Natural killer cell (primary cell): ENCODE measurements around the gene TAS2R16. TPM values are rescaled to one million over a fixed set of nuclear protein-coding genes. Genes with fewer than 3 reads are reported as not detected.

Experiments used
- ATAC-seq, 3 donors: fragments of 150-1000 bp in 2 of 3; fragments of 200-7000 bp in 1 of 3; cut with Tn5 transposase; 1 replicate in 1 of 3; 2 replicates in 2 of 3; pipeline ENCODE4 v1.10.0; 2021; ENCODE audit warnings: mild to moderate bottlenecking in 2 of 3, moderate library complexity in 2 of 3
- DNase-seq, 2 donors: peaks; one replicate each; pipeline versions ENCODE4 v3.0.0 to v3.0.0-alpha.2; 2013 to 2021; ENCODE audit warnings: mixed read lengths in 1 of 2
- H3K27ac ChIP-seq: one replicate; pipeline ENCODE4 v1.5.1; 2013; ENCODE audit warnings: mild to moderate bottlenecking, low read length
- H3K27me3 ChIP-seq: one replicate; pipeline ENCODE4 v1.6.1; 2013; ENCODE audit warnings: low read length; ENCODE audit not compliant: control insufficient read depth, insufficient read depth
- H3K36me3 ChIP-seq: one replicate; pipeline ENCODE4 v1.6.1; 2013; ENCODE audit warnings: low read length; ENCODE audit not compliant: control insufficient read depth, insufficient read depth
- H3K4me1 ChIP-seq: one replicate; pipeline ENCODE4 v1.6.1; 2013; ENCODE audit warnings: low read length; ENCODE audit not compliant: control insufficient read depth, insufficient read depth
- H3K4me3 ChIP-seq: one replicate; pipeline ENCODE4 v1.5.1; 2013; ENCODE audit warnings: low read length
- H3K9me3 ChIP-seq: one replicate; pipeline ENCODE4 v1.6.1; 2013; ENCODE audit warnings: low read length; ENCODE audit not compliant: control insufficient read depth, insufficient read depth
- H3K27ac Mint-ChIP-seq, 2 donors: one replicate each; pipeline ENCODE4 v1.8.0; 2022; ENCODE audit warnings: mild to moderate bottlenecking in 2 of 2, mixed read lengths in 2 of 2, moderate library complexity in 1 of 2
- H3K27me3 Mint-ChIP-seq, 2 donors: one replicate each; pipeline ENCODE4 v1.8.0; 2022; ENCODE audit warnings: low read depth in 2 of 2, mixed read lengths in 2 of 2
- H3K36me3 Mint-ChIP-seq: one replicate; pipeline ENCODE4 v1.8.0; 2022; ENCODE audit warnings: mixed read lengths
- H3K4me1 Mint-ChIP-seq, 2 donors: one replicate each; pipeline ENCODE4 v1.8.0; 2022; ENCODE audit warnings: mixed read lengths in 2 of 2
- H3K4me3 Mint-ChIP-seq: one replicate; pipeline ENCODE4 v1.8.0; 2022; ENCODE audit warnings: mild to moderate bottlenecking, moderate library complexity, mixed read lengths
- H3K9me3 Mint-ChIP-seq, 2 donors: one replicate each; pipeline ENCODE4 v1.8.0; 2022; ENCODE audit warnings: mixed read lengths in 2 of 2
- WGBS: methylation state at CpG from one replicate; pipeline ENCODE4 v1.1.7; 2013; ENCODE audit warnings: missing lambda C conversion rate; ENCODE audit not compliant: insufficient coverage; 5-methylcytosine and 5-hydroxymethylcytosine counted together
- intact Hi-C: fragments of 100-400 bp; cut with micrococcal nuclease; formaldehyde crosslinking; loops from one replicate; pipeline ENCODE4 v1.14.2; 2022
- total RNA-seq, 4 donors: library from RNA; stranded (reverse); fragments of 120-200 nt in 1 of 4; gene quantifications; one replicate each; pipeline versions ENCODE4 v1.2.3 to v1.2.4, GENCODE V29; 2013 to 2022
- TF ChIP-seq, protein P1 (sequence below): fragments of 200-600 bp; IDR thresholded peaks from one replicate; pipeline ENCODE4 v1.8.0; 2022; ENCODE audit warnings: antibody characterized with exemption

The TAS2R16 gene
- total RNA-seq, 3 donors from 2014 or later (not counting 1 experiment from before 2014, with no cell fraction given), result not detected

DNA sequence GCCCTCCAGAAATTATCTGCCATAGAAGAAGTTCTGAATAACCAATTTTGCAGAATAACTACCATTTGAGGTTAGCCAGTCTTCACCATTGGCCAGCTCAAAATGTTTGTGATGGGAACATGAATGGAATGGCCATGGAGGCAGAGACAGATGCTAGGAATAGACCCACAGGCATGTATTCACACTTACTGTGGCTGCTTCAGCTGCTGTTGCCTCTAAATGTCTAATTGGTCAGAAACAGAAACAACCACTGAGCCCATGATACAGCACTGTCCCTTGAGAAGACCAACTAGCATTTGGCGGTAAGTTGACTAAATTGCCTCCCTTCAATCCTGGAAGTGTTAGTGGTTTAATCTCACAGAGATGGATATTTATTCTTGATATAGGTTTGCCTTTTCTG, 38.6 kb upstream of the TAS2R16 start:
- H3K4me3 ChIP-seq, result no peak overlapping the region
- Mint-ChIP-seq H3K4me1 (no peaks in the 10 kb centered on the region), H3K27me3 (no peaks in the 10 kb centered on the region), H3K4me3 (no peak overlapping the region), H3K9me3 (peaks cover 13 to 19% of the 10 kb centered on the region in 2 donors), H3K27ac (no peak overlapping the region), H3K36me3 (peaks cover 10% of the 10 kb centered on the region)
- peaks cover 2% of the 10 kb centered on the region for H3K9me3 ChIP-seq
- DNase-seq, result no peak
- no peak overlapping the region for H3K27ac ChIP-seq
- no peaks in the 10 kb centered on the region for H3K36me3 ChIP-seq
- TF ChIP-seq, protein P1, sequence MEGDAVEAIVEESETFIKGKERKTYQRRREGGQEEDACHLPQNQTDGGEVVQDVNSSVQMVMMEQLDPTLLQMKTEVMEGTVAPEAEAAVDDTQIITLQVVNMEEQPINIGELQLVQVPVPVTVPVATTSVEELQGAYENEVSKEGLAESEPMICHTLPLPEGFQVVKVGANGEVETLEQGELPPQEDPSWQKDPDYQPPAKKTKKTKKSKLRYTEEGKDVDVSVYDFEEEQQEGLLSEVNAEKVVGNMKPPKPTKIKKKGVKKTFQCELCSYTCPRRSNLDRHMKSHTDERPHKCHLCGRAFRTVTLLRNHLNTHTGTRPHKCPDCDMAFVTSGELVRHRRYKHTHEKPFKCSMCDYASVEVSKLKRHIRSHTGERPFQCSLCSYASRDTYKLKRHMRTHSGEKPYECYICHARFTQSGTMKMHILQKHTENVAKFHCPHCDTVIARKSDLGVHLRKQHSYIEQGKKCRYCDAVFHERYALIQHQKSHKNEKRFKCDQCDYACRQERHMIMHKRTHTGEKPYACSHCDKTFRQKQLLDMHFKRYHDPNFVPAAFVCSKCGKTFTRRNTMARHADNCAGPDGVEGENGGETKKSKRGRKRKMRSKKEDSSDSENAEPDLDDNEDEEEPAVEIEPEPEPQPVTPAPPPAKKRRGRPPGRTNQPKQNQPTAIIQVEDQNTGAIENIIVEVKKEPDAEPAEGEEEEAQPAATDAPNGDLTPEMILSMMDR, result no peak
- no peaks in the 10 kb centered on the region for H3K4me1 ChIP-seq
- intact Hi-C loops, result no loop called here
- no peaks in the 10 kb centered on the region for H3K27me3 ChIP-seq
- 100% methylated on average over 1 of the region's 1 CpG for WGBS
- no peak for ATAC-seq

DNA sequence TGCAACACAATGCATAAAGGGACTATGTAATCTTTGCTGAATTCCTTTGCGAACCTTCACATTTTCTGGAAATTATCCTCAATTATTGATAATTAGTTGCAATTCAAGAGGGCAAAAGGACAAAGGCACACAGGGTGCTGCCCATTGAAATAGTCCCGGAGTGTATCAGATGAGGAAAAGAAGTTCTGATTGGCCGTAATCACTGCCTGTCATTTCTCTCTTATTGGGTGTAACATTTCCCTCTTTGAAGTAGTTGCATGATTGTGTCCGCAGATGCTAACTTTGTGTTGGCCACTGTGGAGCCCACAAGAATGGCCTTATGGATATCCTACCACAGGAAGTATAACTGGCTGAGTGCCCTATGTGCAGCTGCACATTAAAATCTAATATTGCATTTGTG, 35.1 kb upstream of the TAS2R16 start:
- ATAC-seq (no peak), DNase-seq (no peak)
- no peaks in the 10 kb centered on the region for H3K4me1 ChIP-seq
- Mint-ChIP-seq H3K4me3 (no peak overlapping the region), H3K9me3 (peaks cover 15 to 22% of the 10 kb centered on the region in 2 donors), H3K27ac (no peak overlapping the region), H3K36me3 (peaks cover 10% of the 10 kb centered on the region), H3K4me1 (no peaks in the 10 kb centered on the region), H3K27me3 (no peaks in the 10 kb centered on the region)
- H3K4me3 ChIP-seq, result no peak overlapping the region
- TF ChIP-seq, protein P1, result no peak
- peaks cover 2% of the 10 kb centered on the region for H3K9me3 ChIP-seq
- H3K36me3 ChIP-seq, result no peaks in the 10 kb centered on the region
- 89% methylated on average over 3 of the region's 4 CpGs for WGBS
- no peak overlapping the region for H3K27ac ChIP-seq
- intact Hi-C loops, result no loop called here
- H3K27me3 ChIP-seq, result no peaks in the 10 kb centered on the region

DNA sequence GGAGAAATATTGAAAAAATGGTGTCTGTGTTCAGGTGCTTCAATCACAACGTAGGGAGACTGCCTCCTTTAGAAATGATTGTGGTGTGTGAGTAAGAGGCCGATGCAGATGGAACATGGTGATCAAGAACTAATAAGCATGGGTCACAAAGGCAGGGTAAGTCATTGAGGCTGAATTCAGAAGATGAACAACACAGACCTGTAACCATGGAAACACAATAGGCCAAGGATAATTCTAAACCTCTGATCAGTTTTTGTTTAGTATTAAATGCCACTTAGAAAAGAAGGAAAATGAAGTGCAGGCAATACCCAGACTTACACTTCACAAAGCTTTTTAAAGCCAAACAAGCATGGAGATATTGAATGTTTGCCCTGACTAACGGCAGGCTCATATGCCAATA, 32.8 kb upstream of the TAS2R16 start:
- no peak overlapping the region for H3K4me3 Mint-ChIP-seq
- intact Hi-C loops, result no loop called here
- Histone ChIP-seq H3K4me1 (no peaks in the 10 kb centered on the region), H3K9me3 (no peaks in the 10 kb centered on the region), H3K27ac (no peak overlapping the region), H3K36me3 (no peaks in the 10 kb centered on the region), H3K27me3 (no peaks in the 10 kb centered on the region), H3K4me3 (no peak overlapping the region)
- no peak overlapping the region for H3K27ac Mint-ChIP-seq
- WGBS, result 76% methylated on average over 3 of the region's 3 CpGs
- ATAC-seq (no peak), DNase-seq (no peak)
- peaks cover 11 to 16% of the 10 kb centered on the region in 2 donors for H3K9me3 Mint-ChIP-seq
- H3K36me3 Mint-ChIP-seq, result peaks cover 5% of the 10 kb centered on the region
- H3K27me3 Mint-ChIP-seq, result no peaks in the 10 kb centered on the region
- TF ChIP-seq, protein P1, result no peak
- no peaks in the 10 kb centered on the region for H3K4me1 Mint-ChIP-seq

DNA sequence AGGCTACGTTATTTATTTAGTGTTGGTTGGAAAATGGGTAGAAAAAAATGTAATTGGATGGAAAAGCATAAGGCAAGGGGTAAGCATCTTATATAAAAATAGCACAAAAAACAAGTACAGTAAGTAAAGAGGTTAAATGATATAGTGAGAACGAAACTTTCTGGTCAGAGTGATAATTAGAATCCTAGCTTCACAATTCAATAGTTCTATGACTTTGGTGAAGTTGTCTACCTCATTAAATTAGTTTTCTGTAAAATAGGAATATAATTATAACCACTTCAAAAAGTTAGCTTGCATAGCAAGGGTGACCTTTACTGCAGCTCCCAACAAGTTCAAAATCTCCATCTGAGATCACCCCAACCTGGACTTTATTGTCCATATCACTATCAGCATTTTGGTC, 30.8 kb upstream of the TAS2R16 start:
- no peak overlapping the region for H3K27ac ChIP-seq
- intact Hi-C loops, result no loop called here
- DNase-seq (no peak), ATAC-seq (no peak)
- Mint-ChIP-seq H3K27ac (no peak overlapping the region), H3K9me3 (peaks cover 10 to 17% of the 10 kb centered on the region in 2 donors), H3K36me3 (peaks cover 7% of the 10 kb centered on the region), H3K27me3 (no peaks in the 10 kb centered on the region), H3K4me1 (no peaks in the 10 kb centered on the region), H3K4me3 (no peak overlapping the region)
- TF ChIP-seq, protein P1, result no peak
- WGBS, result no CpG with 5 or more reads among the region's 2 CpGs
- no peak overlapping the region for H3K4me3 ChIP-seq
- H3K9me3 ChIP-seq, result no peaks in the 10 kb centered on the region
- H3K36me3 ChIP-seq, result no peaks in the 10 kb centered on the region
- H3K27me3 ChIP-seq, result no peaks in the 10 kb centered on the region
- no peaks in the 10 kb centered on the region for H3K4me1 ChIP-seq
